ENCODE measurements around the gene ARHGEF33. TPM values are rescaled to one million over a fixed set of nuclear protein-coding genes. Genes with fewer than 3 reads are reported as not detected.

ARHGEF33 gene
- total RNA-seq, 1 experiment from 2014 or later: 0.71 TPM

GRCh38 chr2:39022642-39023235, 133.1 kb downstream of the ARHGEF33 start:
- no peak for TF ChIP-seq CTCF (IDR thresholded peaks at IDR 0.05; ENCODE audit: unreplicated experiment)
- no peaks in the 10 kb centered on the region for H3K9me3 Mint-ChIP-seq (ENCODE audit: low read depth, unreplicated experiment)
- no peak for DNase-seq
- no TSS peak for BruUV-seq (replicated peaks)
- intact Hi-C loops (cut with micrococcal nuclease; ENCODE audit: unreplicated experiment): no loop called here
- H3K4me1 Mint-ChIP-seq (ENCODE audit: low read depth, unreplicated experiment): no peaks in the 10 kb centered on the region
- H3K27me3 Mint-ChIP-seq (ENCODE audit: unreplicated experiment): no peaks in the 10 kb centered on the region
- CTCF ChIA-PET: no interaction called here
- H3K4me3 Mint-ChIP-seq (ENCODE audit: low read depth, unreplicated experiment): no peak overlapping the region
- no peak overlapping the region for H3K27ac Mint-ChIP-seq (ENCODE audit: unreplicated experiment)
- no peaks in the 10 kb centered on the region for H3K36me3 Mint-ChIP-seq (ENCODE audit: insufficient read depth, unreplicated experiment)

GRCh38 chr2:39023649-39024048, 134.0 kb downstream of the ARHGEF33 start:
- no peak overlapping the region for H3K4me3 Mint-ChIP-seq (ENCODE audit: low read depth, unreplicated experiment)
- H3K36me3 Mint-ChIP-seq (ENCODE audit: insufficient read depth, unreplicated experiment): no peaks in the 10 kb centered on the region
- no peaks in the 10 kb centered on the region for H3K27me3 Mint-ChIP-seq (ENCODE audit: unreplicated experiment)
- no peak for TF ChIP-seq CTCF (IDR thresholded peaks at IDR 0.05; ENCODE audit: unreplicated experiment)
- H3K27ac Mint-ChIP-seq (ENCODE audit: unreplicated experiment): no peak overlapping the region
- H3K4me1 Mint-ChIP-seq (ENCODE audit: low read depth, unreplicated experiment): no peaks in the 10 kb centered on the region
- CTCF ChIA-PET: no interaction called here
- intact Hi-C loops (cut with micrococcal nuclease; ENCODE audit: unreplicated experiment): no loop called here
- no peak for DNase-seq
- H3K9me3 Mint-ChIP-seq (ENCODE audit: low read depth, unreplicated experiment): no peaks in the 10 kb centered on the region
- BruUV-seq (replicated peaks): no TSS peak

GRCh38 chr2:39024833-39025232, 135.2 kb downstream of the ARHGEF33 start:
- no peak for DNase-seq
- no peaks in the 10 kb centered on the region for H3K9me3 Mint-ChIP-seq (ENCODE audit: low read depth, unreplicated experiment)
- no peak overlapping the region for H3K27ac Mint-ChIP-seq (ENCODE audit: unreplicated experiment)
- CTCF ChIA-PET: no interaction called here
- intact Hi-C loops (cut with micrococcal nuclease; ENCODE audit: unreplicated experiment): no loop called here
- no peaks in the 10 kb centered on the region for H3K4me1 Mint-ChIP-seq (ENCODE audit: low read depth, unreplicated experiment)
- TF ChIP-seq CTCF (IDR thresholded peaks at IDR 0.05; ENCODE audit: unreplicated experiment): no peak
- no peaks in the 10 kb centered on the region for H3K27me3 Mint-ChIP-seq (ENCODE audit: unreplicated experiment)
- H3K4me3 Mint-ChIP-seq (ENCODE audit: low read depth, unreplicated experiment): no peak overlapping the region
- no peaks in the 10 kb centered on the region for H3K36me3 Mint-ChIP-seq (ENCODE audit: insufficient read depth, unreplicated experiment)
- BruUV-seq (replicated peaks): no TSS peak

Other genes with a start within 250 kb of the ARHGEF33 start
- gene GALM, start 223.8 kb upstream of the ARHGEF33 start, total RNA-seq (2022): 9.1 and 11.3 TPM in 2 replicates
- 184 and 203 TPM in 2 replicates for gene SRSF7, start 138.5 kb upstream of the ARHGEF33 start, total RNA-seq (2022)
- gene GEMIN6, start 111.7 kb upstream of the ARHGEF33 start, total RNA-seq (2022): 24.4 TPM in 2 replicates
- gene DHX57, start 13.9 kb upstream of the ARHGEF33 start, total RNA-seq (2022): 14.3 and 20.3 TPM in 2 replicates
- gene MORN2, start 13.9 kb upstream of the ARHGEF33 start, total RNA-seq (2022): 12.9 and 15.1 TPM in 2 replicates
- 36.8 and 40.0 TPM in 2 replicates for gene SOS1, start 231.2 kb downstream of the ARHGEF33 start, total RNA-seq (2022)

Data from Calu3 (cell line).